Esophagus muscularis mucosa (tissue), 4 donors: Measurements from ENCODE around the gene TMEM120B. TPM values are rescaled to one million over a fixed set of nuclear protein-coding genes. Genes with fewer than 3 reads are reported as not detected.
A peak's percentile ranks its signal among the peaks of the same experiment; 100 is the strongest.

Experiments used
- DNase-seq: peaks from one replicate; pipeline ENCODE4 v3.0.0-alpha.2; 2017; ENCODE audit errors: extremely low spot score
- H3K27ac ChIP-seq, 4 donors: fragments of 200-600 bp; sonication (generic); replicated peaks in 1 of 4; 1 replicate in 3 of 4; 2 replicates in 1 of 4; pipeline ENCODE4 v1.5.1; 2016 to 2019; ENCODE audit warnings: mild to moderate bottlenecking in 1 of 4
- H3K27me3 ChIP-seq, 4 donors: fragments of 200-600 bp; sonication (generic); one replicate each; pipeline versions ENCODE4 v1.5.1 to v1.6.0; 2016 to 2019
- H3K36me3 ChIP-seq, 4 donors: fragments of 200-600 bp; sonication (generic); one replicate each; pipeline ENCODE4 v1.5.1; 2016 to 2019
- H3K4me1 ChIP-seq, 4 donors: fragments of 200-600 bp; sonication (generic); one replicate each; pipeline ENCODE4 v1.5.1; 2016 to 2019
- H3K4me3 ChIP-seq, 4 donors: fragments of 200-600 bp; sonication (generic); 1 replicate in 2 of 4; 2 replicates in 2 of 4; pipeline ENCODE4 v1.5.1; 2016 to 2019; ENCODE audit warnings: mild to moderate bottlenecking in 4 of 4, moderate library complexity in 1 of 4
- H3K9me3 ChIP-seq, 4 donors: fragments of 200-600 bp; sonication (generic); 1 replicate in 3 of 4; 2 replicates in 1 of 4; pipeline ENCODE4 v1.5.1; 2016 to 2019
- CTCF ChIP-seq, 3 experiments: fragments of 200-600 bp in 2 of 3; fragments of 450-650 bp in 1 of 3; sonication (generic) in 2 of 3; IDR thresholded peaks; one replicate each; pipeline ENCODE4 v1.5.1; 2017 to 2019; ENCODE audit warnings: antibody characterized with exemption in 3 of 3, mild to moderate bottlenecking in 2 of 3, moderate library complexity in 1 of 3
- EP300 ChIP-seq: sonication (generic); formaldehyde crosslinking; IDR thresholded peaks from one replicate; pipeline ENCODE4 v1.6.1; 2017; ENCODE audit warnings: antibody characterized with exemption
- POLR2A ChIP-seq: fragments of 450-650 bp; IDR thresholded peaks from one replicate; pipeline ENCODE4 v1.6.1; 2017; ENCODE audit warnings: antibody characterized with exemption, moderate library complexity, mild to moderate bottlenecking, low read depth
- POLR2AphosphoS5 ChIP-seq, 2 donors: sonication (generic); formaldehyde crosslinking; IDR thresholded peaks; one replicate each; pipeline ENCODE4 v1.6.1; 2017; ENCODE audit warnings: antibody characterized with exemption in 2 of 2
- WGBS: methylation state at CpG from one replicate; pipeline ENCODE4 v1.1.5; 2018; 5-methylcytosine and 5-hydroxymethylcytosine counted together
- intact Hi-C: fragments of 100-400 bp; cut with DNase I; formaldehyde crosslinking; loops from one replicate; pipeline ENCODE4 v1.15.1; 2023
- total RNA-seq, 4 donors: library from RNA; depleted of rRNA; stranded (reverse); fragments of >200 nt; gene quantifications; one replicate each; pipeline versions ENCODE4 v1.1.0 to v1.2.1, GENCODE V29; 2016

TMEM120B gene
- total RNA-seq, 4 donors from 2014 or later: 4.5 to 14.1 (median 6.4) TPM

GRCh38 chr12:121776190-121777098 is 63.9 kb downstream of the TMEM120B start:
- peaks cover 28 to 50% (median 44%) of the 10 kb centered on the region in 4 donors for H3K4me1 ChIP-seq
- 33% methylated on average over 20 of the region's 24 CpGs for WGBS
- H3K36me3 ChIP-seq: peaks cover 0 to 22% (median 19%) of the 10 kb centered on the region in 4 donors
- H3K27me3 ChIP-seq: no peaks in the 10 kb centered on the region
- peak overlapping the region in 2 of 4 donors; percentile 43 to 52 for H3K27ac ChIP-seq
- intact Hi-C loops: no loop called here
- H3K4me3 ChIP-seq: no peak overlapping the region
- TF ChIP-seq POLR2A (no peak), POLR2AphosphoS5 (IDR thresholded peaks at IDR 0.05) (no peak), EP300 (no peak), CTCF (IDR thresholded peaks at IDR 0.05) (peak; percentile 75 to 97 (median 83))
- no peak for DNase-seq
- H3K9me3 ChIP-seq: no peaks in the 10 kb centered on the region

DNA sequence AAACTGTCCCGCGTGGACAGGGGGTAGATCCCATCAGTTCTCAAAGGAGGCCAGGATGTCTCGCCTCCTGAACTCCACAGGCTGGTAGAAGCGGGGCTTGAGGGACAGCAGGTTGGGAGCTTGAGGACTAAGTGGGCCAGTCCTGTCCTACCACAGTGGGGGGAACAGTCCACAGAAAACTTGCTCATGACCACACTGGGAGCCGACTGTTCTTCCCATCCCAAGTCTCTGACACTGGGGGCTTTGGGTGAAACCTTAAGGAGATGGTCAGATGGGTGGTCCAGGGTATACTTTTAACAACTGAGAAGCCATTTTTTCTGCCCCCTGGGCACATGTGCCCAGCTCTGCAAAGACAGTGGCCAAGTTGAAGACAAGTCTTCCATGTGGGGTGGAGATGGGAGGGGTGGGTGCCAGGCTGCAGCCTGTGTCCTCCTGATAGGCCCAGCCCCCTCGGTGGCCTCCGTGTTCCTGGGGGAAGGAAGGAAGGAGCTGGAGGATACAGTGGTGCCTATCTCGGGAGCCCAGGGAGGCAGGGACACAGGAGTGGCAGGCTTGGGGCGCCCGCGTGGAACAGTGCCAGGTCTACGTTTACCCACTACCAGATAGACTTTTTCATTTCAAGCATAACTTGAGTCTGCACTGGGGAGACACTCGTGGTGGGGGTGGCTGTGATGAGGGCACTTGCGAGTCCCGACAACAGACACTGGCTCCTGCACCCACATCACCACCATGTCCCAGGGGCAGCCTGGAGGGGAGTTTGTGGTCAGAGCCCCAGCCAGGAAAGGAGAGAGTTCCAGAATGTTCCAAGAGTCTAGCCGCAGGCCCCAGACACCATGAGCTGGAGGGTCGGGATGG is 66.2 kb downstream of the TMEM120B start:
- intact Hi-C loops: no loop called here
- TF ChIP-seq POLR2AphosphoS5 (IDR thresholded peaks at IDR 0.05) (no peak), EP300 (no peak), POLR2A (no peak), CTCF (IDR thresholded peaks at IDR 0.05) (no peak)
- H3K27me3 ChIP-seq: no peaks in the 10 kb centered on the region
- 84% methylated on average over 16 of the region's 17 CpGs for WGBS
- no peak for DNase-seq
- H3K4me3 ChIP-seq: no peak overlapping the region
- H3K4me1 ChIP-seq: peaks cover 27 to 53% (median 42%) of the 10 kb centered on the region in 4 donors
- peaks cover 0 to 22% (median 19%) of the 10 kb centered on the region in 4 donors for H3K36me3 ChIP-seq
- H3K9me3 ChIP-seq: no peaks in the 10 kb centered on the region
- no peak overlapping the region for H3K27ac ChIP-seq

DNA sequence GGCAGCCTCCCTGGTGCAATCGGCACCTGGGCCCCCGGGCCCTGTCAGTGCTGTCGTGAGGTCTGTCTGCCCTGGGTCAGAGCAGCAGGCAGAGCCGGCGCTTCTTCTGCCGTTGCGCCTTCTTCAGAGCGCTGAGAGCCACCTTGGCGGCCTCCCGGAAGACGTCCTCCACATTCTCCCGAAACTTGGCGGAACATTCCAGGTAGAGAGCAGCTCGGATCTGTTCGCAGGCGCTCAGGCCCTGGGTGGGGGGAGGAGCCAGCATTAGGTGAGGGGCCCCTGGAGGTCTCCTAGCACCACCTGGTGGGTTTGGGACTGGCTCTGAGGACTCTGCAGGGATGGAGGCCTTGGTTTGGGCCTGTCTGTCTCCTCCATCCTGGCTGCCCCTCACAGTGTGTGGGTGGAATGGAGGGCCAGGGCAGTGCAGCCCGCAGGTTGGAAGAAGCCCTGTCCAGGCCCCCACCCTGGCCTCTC is 66.9 kb downstream of the TMEM120B start:
- Histone ChIP-seq H3K4me1 (peaks cover 25 to 55% (median 41%) of the 10 kb centered on the region in 4 donors), H3K27me3 (no peaks in the 10 kb centered on the region), H3K36me3 (peaks cover 0 to 22% (median 19%) of the 10 kb centered on the region in 4 donors), H3K27ac (no peak overlapping the region), H3K4me3 (no peak overlapping the region), H3K9me3 (no peaks in the 10 kb centered on the region)
- intact Hi-C loops: no loop called here
- TF ChIP-seq EP300 (no peak), CTCF (IDR thresholded peaks at IDR 0.05) (no peak), POLR2A (no peak), POLR2AphosphoS5 (IDR thresholded peaks at IDR 0.05) (no peak)
- no peak for DNase-seq
- WGBS: 91% methylated on average over 16 of the region's 17 CpGs

GRCh38 chr12:121780429-121780828 is 67.9 kb downstream of the TMEM120B start:
- Histone ChIP-seq H3K27ac (peak overlapping the region; percentile 76 to 84 (median 82)), H3K36me3 (peaks cover 0 to 22% (median 19%) of the 10 kb centered on the region in 4 donors), H3K4me1 (peaks cover 25 to 48% (median 40%) of the 10 kb centered on the region in 4 donors), H3K27me3 (no peaks in the 10 kb centered on the region), H3K4me3 (no peak overlapping the region), H3K9me3 (no peaks in the 10 kb centered on the region)
- intact Hi-C loops: no loop called here
- TF ChIP-seq POLR2A (no peak), POLR2AphosphoS5 (IDR thresholded peaks at IDR 0.05) (no peak), CTCF (IDR thresholded peaks at IDR 0.05) (no peak)
- DNase-seq: no peak
- 89% methylated on average over 10 of the region's 11 CpGs for WGBS
